ENCODE measurements around the gene CATSPER1. TPM values are rescaled to one million over a fixed set of nuclear protein-coding genes. Genes with fewer than 3 reads are reported as not detected.

Gene CATSPER1
- total and polyA plus RNA-seq, 2 donors (not counting 3 experiments of a cell fraction or from before 2014, with no cell fraction given) = 0.68 to 1.0 TPM

DNA sequence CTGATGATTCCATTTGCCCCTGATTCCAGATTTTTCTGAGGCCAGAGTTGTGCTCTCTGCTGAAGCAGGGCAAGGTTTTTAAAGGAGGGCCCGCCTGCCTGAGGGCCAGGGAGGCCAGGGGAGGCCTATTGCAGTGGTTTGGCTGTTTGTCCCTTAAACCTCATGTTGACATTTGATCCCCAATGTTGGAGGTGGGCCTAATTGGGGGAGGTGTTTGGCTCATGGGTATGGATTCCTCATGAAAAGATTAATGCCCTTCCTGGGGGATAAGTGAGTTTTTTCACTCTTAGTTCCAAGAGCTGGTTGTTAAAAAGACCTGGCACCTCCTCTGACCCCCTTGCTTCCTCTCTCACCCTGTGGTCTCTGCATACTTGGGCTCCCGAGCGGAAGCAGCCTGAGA lies 13.5 kb upstream of the CATSPER1 start:
- POLR2A ChIA-PET = no interaction called here
- H3K4me3 ChIP-seq (replicated peaks in 1 of 3; ENCODE audit: insufficient read depth in 1 of 3, low read depth in 1 of 3, low read length in 3 of 3) = no peak overlapping the region
- BruUV-seq (replicated peaks) = no TSS peak
- H4K20me1 ChIP-seq (replicated peaks; ENCODE audit: control insufficient read depth, extremely low read depth, insufficient read depth, low read length) = no peaks in the 10 kb centered on the region
- TF ChIP-seq POLR2A (IDR thresholded peaks at IDR 0.05; ENCODE audit: low read depth, low read length) = no peak
- TF ChIP-seq, protein P1, sequence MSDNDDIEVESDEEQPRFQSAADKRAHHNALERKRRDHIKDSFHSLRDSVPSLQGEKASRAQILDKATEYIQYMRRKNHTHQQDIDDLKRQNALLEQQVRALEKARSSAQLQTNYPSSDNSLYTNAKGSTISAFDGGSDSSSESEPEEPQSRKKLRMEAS (IDR thresholded peaks at IDR 0.05; ENCODE audit: insufficient read depth, insufficient read length) = no peak
- TF ChIP-seq FOS (IDR thresholded peaks at IDR 0.05; ENCODE audit: borderline replicate concordance, insufficient read depth, low read length) = no peak
- no peak for TF ChIP-seq POLR2AphosphoS5 (IDR thresholded peaks at IDR 0.05; ENCODE audit: insufficient read depth, low read depth, low read length)
- TF ChIP-seq JUN (IDR thresholded peaks at IDR 0.05; ENCODE audit: borderline replicate concordance, insufficient read depth, insufficient read length, low read depth) = no peak
- TF ChIP-seq MYC (IDR thresholded peaks at IDR 0.05; ENCODE audit: low read depth, low read length) = no peak
- TF ChIP-seq GATA2 (IDR thresholded peaks at IDR 0.05; ENCODE audit: insufficient read depth, insufficient read length, low read depth, low read length) = no peak
- TF ChIP-seq EZH2 (IDR thresholded peaks at IDR 0.05; ENCODE audit: borderline replicate concordance, low read depth, low read length, severe bottlenecking) = no peak
- TF ChIP-seq, protein P2, sequence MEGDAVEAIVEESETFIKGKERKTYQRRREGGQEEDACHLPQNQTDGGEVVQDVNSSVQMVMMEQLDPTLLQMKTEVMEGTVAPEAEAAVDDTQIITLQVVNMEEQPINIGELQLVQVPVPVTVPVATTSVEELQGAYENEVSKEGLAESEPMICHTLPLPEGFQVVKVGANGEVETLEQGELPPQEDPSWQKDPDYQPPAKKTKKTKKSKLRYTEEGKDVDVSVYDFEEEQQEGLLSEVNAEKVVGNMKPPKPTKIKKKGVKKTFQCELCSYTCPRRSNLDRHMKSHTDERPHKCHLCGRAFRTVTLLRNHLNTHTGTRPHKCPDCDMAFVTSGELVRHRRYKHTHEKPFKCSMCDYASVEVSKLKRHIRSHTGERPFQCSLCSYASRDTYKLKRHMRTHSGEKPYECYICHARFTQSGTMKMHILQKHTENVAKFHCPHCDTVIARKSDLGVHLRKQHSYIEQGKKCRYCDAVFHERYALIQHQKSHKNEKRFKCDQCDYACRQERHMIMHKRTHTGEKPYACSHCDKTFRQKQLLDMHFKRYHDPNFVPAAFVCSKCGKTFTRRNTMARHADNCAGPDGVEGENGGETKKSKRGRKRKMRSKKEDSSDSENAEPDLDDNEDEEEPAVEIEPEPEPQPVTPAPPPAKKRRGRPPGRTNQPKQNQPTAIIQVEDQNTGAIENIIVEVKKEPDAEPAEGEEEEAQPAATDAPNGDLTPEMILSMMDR (IDR thresholded peaks at IDR 0.05; ENCODE audit: extremely low read depth in 1 of 2, insufficient read depth in 1 of 2, low read depth in 1 of 2, low read length in 2 of 2) = no peak
- H2AFZ ChIP-seq (ENCODE audit: low read depth, low read length) = no peak overlapping the region
- no peak overlapping the region for H3K9ac ChIP-seq (replicated peaks; ENCODE audit: extremely low read depth, insufficient read depth, low read length)
- dilution Hi-C loops (cut with MboI; ENCODE audit: extremely low pct_ligation_motif_present, low sequenced_read_pairs) (no loop called here), intact Hi-C loops (cut with micrococcal nuclease) (no loop called here)
- no peak overlapping the region for H3K27ac ChIP-seq (ENCODE audit: insufficient read depth, low read depth, low read length)
- H3K27me3 ChIP-seq (ENCODE audit: control insufficient read depth in 2 of 2, insufficient read depth in 2 of 2, low read length in 2 of 2) = peaks cover 0 to 8% of the 10 kb centered on the region in 2 experiments
- no peaks in the 10 kb centered on the region for H3K4me1 ChIP-seq (ENCODE audit: control insufficient read depth, extremely low read depth, insufficient read depth, low read length)
- no peaks in the 10 kb centered on the region for H3K79me2 ChIP-seq (ENCODE audit: control insufficient read depth, insufficient read depth, low read length)
- no peaks in the 10 kb centered on the region for H3K9me3 ChIP-seq (replicated peaks; ENCODE audit: control insufficient read depth, insufficient read depth, low read length)
- no peak for FAIRE-seq
- no peak for DNase-seq (ENCODE audit: low read depth, low spot score)
- H3K36me3 ChIP-seq (ENCODE audit: control insufficient read depth in 2 of 2, extremely low read depth in 1 of 2, insufficient read depth in 2 of 2, low read length in 2 of 2) = no peaks in the 10 kb centered on the region
- no peaks in the 10 kb centered on the region for H3K9me1 ChIP-seq (replicated peaks; ENCODE audit: control insufficient read depth, extremely low read depth, insufficient read depth, low read length)
- no peak overlapping the region for H3K4me2 ChIP-seq (ENCODE audit: insufficient read depth, low read length)
- CTCF ChIA-PET = interaction anchor here (1.3 to 2.5 kb wide), 2 partner anchors 10 to 17 kb away, joined by 3 to 10 read pairs; no protein-coding TSS in a partner anchor

Data from endothelial cell of umbilical vein (primary cell).